Aorta (tissue), 5 donors: ENCODE data around the gene MAEA. TPM values are rescaled to one million over a fixed set of nuclear protein-coding genes. Genes with fewer than 3 reads are reported as not detected.

ENCODE experiments used
- ATAC-seq: fragments of 200-7000 bp; cut with Tn5 transposase; one replicate; pipeline ENCODE4 v1.9.1; 2022; ENCODE audit warnings: moderate library complexity; ENCODE audit not compliant: low FRiP score
- DNase-seq, 2 donors: peaks; one replicate each; pipeline ENCODE4 v3.0.0-alpha.2; 2020
- H3K27ac ChIP-seq, 2 donors: one replicate each; pipeline ENCODE4 v1.5.1; 2013; ENCODE audit warnings: low read length in 2 of 2, mild to moderate bottlenecking in 2 of 2, moderate library complexity in 2 of 2, control low read depth in 1 of 2, inconsistent platforms in 1 of 2, low read depth in 1 of 2
- H3K27me3 ChIP-seq, 2 donors: one replicate each; pipeline ENCODE4 v1.6.1; 2013; ENCODE audit warnings: control low read depth in 1 of 2, low read length in 1 of 2, mild to moderate bottlenecking in 1 of 2, moderate library complexity in 1 of 2; ENCODE audit not compliant: insufficient read depth in 2 of 2, control insufficient read depth in 1 of 2
- H3K36me3 ChIP-seq, 2 donors: one replicate each; pipeline ENCODE4 v1.6.1; 2013; ENCODE audit warnings: control low read depth in 1 of 2, low read length in 1 of 2, mild to moderate bottlenecking in 1 of 2; ENCODE audit not compliant: insufficient read depth in 2 of 2, control insufficient read depth in 1 of 2
- H3K4me1 ChIP-seq, 2 donors: one replicate each; pipeline ENCODE4 v1.6.1; 2013; ENCODE audit warnings: low read length in 2 of 2, control low read depth in 1 of 2, mild to moderate bottlenecking in 1 of 2, moderate library complexity in 1 of 2; ENCODE audit not compliant: insufficient read depth in 2 of 2, control insufficient read depth in 1 of 2
- H3K4me3 ChIP-seq, 2 donors: one replicate each; pipeline ENCODE4 v1.5.1; 2013; ENCODE audit warnings: low read length in 2 of 2, control low read depth in 1 of 2, mild to moderate bottlenecking in 1 of 2
- H3K9me3 ChIP-seq: one replicate; pipeline ENCODE4 v1.6.1; 2013; ENCODE audit warnings: mild to moderate bottlenecking, low read length; ENCODE audit not compliant: control insufficient read depth
- WGBS, 2 donors: extraction: QIAGEN DNeasy Blood & Tissue Kit; methylation state at CpG; one replicate each; pipeline ENCODE4 v1.1.7; 2013; 5-methylcytosine and 5-hydroxymethylcytosine counted together
- intact Hi-C, 2 donors: fragments of 100-400 bp; cut with DNase I; formaldehyde crosslinking; loops; one replicate each; pipeline versions ENCODE4 v1.14.2 to v1.15.0; 2022
- polyA plus RNA-seq, 2 donors: library from polyadenylated mRNA; stranded (reverse); fragments of 200-250 nt; gene quantifications; one replicate each; pipeline ENCODE4 v1.2.3, GENCODE V29; 2013
- total RNA-seq, 2 donors: library from RNA; stranded (reverse); fragmentation: NEBNext Ultra II Directional; extraction: Animal tissue kit (Norgen Biotek cat#: 25700); gene quantifications; one replicate each; pipeline ENCODE4 v1.2.1, GENCODE V29; 2021
- donor health status: healthy with polysubstance abuse.
- donor health status: Bipolar disorder and iron deficiency.
- donor health status: DM: no; HTN: no; CAD: no.
- donor health status: DM: no; HTN: no; CAD: no.
- donor health status: DM: yes; HTN: yes; CAD: no.

The MAEA gene
- total and polyA plus RNA-seq, 4 donors, result 32.4 to 62.0 (median 55.5) TPM

- WGBS, 2 donors, result 97% methylated on average over 41 of the region's 41 CpGs
- Histone ChIP-seq H3K4me1 (no peaks in the 10 kb centered on the region), H3K9me3 (no peaks in the 10 kb centered on the region), H3K4me3 (no peak overlapping the region), H3K27ac (no peak overlapping the region), H3K36me3 (peaks cover 0 to 17% of the 10 kb centered on the region in 2 donors), H3K27me3 (no peaks in the 10 kb centered on the region)
- DNase-seq, result no peak
- intact Hi-C loops, result no loop called here
- no peak for ATAC-seq
Observed at GRCh38 chr4:1337951-1338751, 48.5 kb downstream of the MAEA start.

GRCh38 chr4:1338752-1339414 lies 49.2 kb downstream of the MAEA start:
- H3K27me3 ChIP-seq, result no peaks in the 10 kb centered on the region
- DNase-seq (no peak), ATAC-seq (no peak)
- WGBS, 2 donors, result 96 to 97% methylated on average over 38 of the region's 38 CpGs
- no peaks in the 10 kb centered on the region for H3K4me1 ChIP-seq
- no peaks in the 10 kb centered on the region for H3K9me3 ChIP-seq
- H3K36me3 ChIP-seq, result peaks cover 0 to 17% of the 10 kb centered on the region in 2 donors
- no peak overlapping the region for H3K4me3 ChIP-seq
- no peak overlapping the region for H3K27ac ChIP-seq
- intact Hi-C loops, result no loop called here

- Histone ChIP-seq H3K27ac (no peak overlapping the region), H3K4me1 (no peaks in the 10 kb centered on the region), H3K27me3 (no peaks in the 10 kb centered on the region), H3K36me3 (peaks cover 0 to 17% of the 10 kb centered on the region in 2 donors), H3K4me3 (no peak overlapping the region), H3K9me3 (no peaks in the 10 kb centered on the region)
- intact Hi-C loops, result no loop called here
- no peak for ATAC-seq
- no peak for DNase-seq
- 97 to 98% methylated on average over 38 of the region's 38 CpGs for WGBS, 2 donors
Observed at GRCh38 chr4:1339489-1339888, 49.8 kb downstream of the MAEA start.

- Histone ChIP-seq H3K27me3 (no peaks in the 10 kb centered on the region), H3K4me3 (no peak overlapping the region), H3K27ac (no peak overlapping the region), H3K4me1 (no peaks in the 10 kb centered on the region), H3K9me3 (no peaks in the 10 kb centered on the region), H3K36me3 (peaks cover 0 to 17% of the 10 kb centered on the region in 2 donors)
- intact Hi-C loops, result loop anchor here (10.0 kb wide), 1 partner anchor 175 kb away; no protein-coding TSS in a partner anchor
- 91 to 96% methylated on average over 24 to 29 of the region's 29 CpGs for WGBS, 2 donors
- ATAC-seq (no peak), DNase-seq (no peak)
Observed at GRCh38 chr4:1340181-1340747, 50.6 kb downstream of the MAEA start.

- no peaks in the 10 kb centered on the region for H3K27me3 ChIP-seq
- no peaks in the 10 kb centered on the region for H3K4me1 ChIP-seq
- H3K4me3 ChIP-seq, result no peak overlapping the region
- H3K27ac ChIP-seq, result no peak overlapping the region
- 96 to 98% methylated on average over 20 of the region's 20 CpGs for WGBS, 2 donors
- H3K36me3 ChIP-seq, result peaks cover 0 to 17% of the 10 kb centered on the region in 2 donors
- intact Hi-C loops, result loop anchor here (10.0 kb wide), 1 partner anchor 176 kb away; no protein-coding TSS in a partner anchor
- no peaks in the 10 kb centered on the region for H3K9me3 ChIP-seq
- DNase-seq (no peak), ATAC-seq (no peak)
Observed at GRCh38 chr4:1340861-1341260, 51.2 kb downstream of the MAEA start.

GRCh38 chr4:1342003-1342402 lies 52.3 kb downstream of the MAEA start:
- Histone ChIP-seq H3K36me3 (peaks cover 0 to 14% of the 10 kb centered on the region in 2 donors), H3K4me3 (no peak overlapping the region), H3K27ac (no peak overlapping the region), H3K4me1 (no peaks in the 10 kb centered on the region), H3K27me3 (no peaks in the 10 kb centered on the region), H3K9me3 (no peaks in the 10 kb centered on the region)
- no peak for ATAC-seq
- intact Hi-C loops, result loop anchor here (10.0 kb wide), 1 partner anchor 177 kb away; no protein-coding TSS in a partner anchor
- DNase-seq, result no peak
- 96 to 100% methylated on average over 1 of the region's 1 CpG for WGBS, 2 donors

GRCh38 chr4:1344696-1345095 lies 55.0 kb downstream of the MAEA start:
- no peak for DNase-seq
- H3K4me1 ChIP-seq, result no peaks in the 10 kb centered on the region
- 66 to 86% methylated on average over 12 of the region's 12 CpGs for WGBS, 2 donors
- no peak overlapping the region for H3K4me3 ChIP-seq
- no peak overlapping the region for H3K27ac ChIP-seq
- H3K27me3 ChIP-seq, result no peaks in the 10 kb centered on the region
- intact Hi-C loops, result loop anchor here (2.0 to 10.0 kb wide), 4 partner anchors 37 to 180 kb away; no protein-coding TSS in a partner anchor
- H3K9me3 ChIP-seq, result no peaks in the 10 kb centered on the region
- no peak for ATAC-seq
- no peaks in the 10 kb centered on the region for H3K36me3 ChIP-seq

- H3K4me1 ChIP-seq, result no peaks in the 10 kb centered on the region
- ATAC-seq, result peak; percentile 2
- no peaks in the 10 kb centered on the region for H3K27me3 ChIP-seq
- DNase-seq, result peak in 1 of 2 donors; percentile 76
- H3K9me3 ChIP-seq, result no peaks in the 10 kb centered on the region
- peak overlapping the region in 1 of 2 donors; percentile 48 for H3K27ac ChIP-seq
- intact Hi-C loops, result loop anchor here (1.0 to 10.0 kb wide), 7 partner anchors 39 to 335 kb away; partner anchors contain the start of genes CTBP1 (in 1 of the 2), FGFRL1 (in 1 of the 2) and MAEA (in 1 of the 2)
- H3K4me3 ChIP-seq, result peak overlapping the region; percentile 53 to 77
- 1% methylated on average over 60 to 76 of the region's 76 CpGs for WGBS, 2 donors
- no peaks in the 10 kb centered on the region for H3K36me3 ChIP-seq
Observed at GRCh38 chr4:1345903-1346780, 56.5 kb downstream of the MAEA start.
